WI38 (cell line): ENCODE measurements around the gene ADAMTS9.

ENCODE experiments used
- H3K4me3 ChIP-seq: 2 replicates; pipeline ENCODE4 v1.5.1; 2011; ENCODE audit warnings: low read depth, mild to moderate bottlenecking, control low read depth, low read length
- CTCF ChIP-seq: IDR thresholded peaks from 2 replicates; pipeline ENCODE4 v1.5.1; 2012; ENCODE audit warnings: low read depth, mild to moderate bottlenecking, control low read depth, low read length

The ADAMTS9 gene

DNA sequence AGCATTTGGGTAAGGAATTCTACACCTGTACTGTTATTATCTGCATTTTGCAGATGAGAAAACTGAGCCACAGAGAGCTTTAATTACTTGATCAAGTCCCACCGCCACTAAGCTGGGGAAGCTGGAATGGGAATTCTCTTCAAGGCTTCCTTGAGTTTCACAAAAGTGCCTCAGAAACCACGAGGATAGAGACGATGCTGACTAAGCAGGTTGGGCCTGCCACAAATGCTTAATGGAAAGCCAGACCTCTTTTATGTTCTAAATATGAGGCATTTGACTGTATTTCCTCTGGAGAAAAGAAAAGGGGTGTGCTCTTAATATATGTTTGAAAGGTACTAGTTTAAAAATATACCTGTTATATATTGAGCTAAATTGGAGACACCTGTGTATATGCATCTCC, 34.7 kb downstream of the ADAMTS9 start:
- H3K4me3 ChIP-seq: no peak overlapping the region
- no peak for TF ChIP-seq CTCF

DNA sequence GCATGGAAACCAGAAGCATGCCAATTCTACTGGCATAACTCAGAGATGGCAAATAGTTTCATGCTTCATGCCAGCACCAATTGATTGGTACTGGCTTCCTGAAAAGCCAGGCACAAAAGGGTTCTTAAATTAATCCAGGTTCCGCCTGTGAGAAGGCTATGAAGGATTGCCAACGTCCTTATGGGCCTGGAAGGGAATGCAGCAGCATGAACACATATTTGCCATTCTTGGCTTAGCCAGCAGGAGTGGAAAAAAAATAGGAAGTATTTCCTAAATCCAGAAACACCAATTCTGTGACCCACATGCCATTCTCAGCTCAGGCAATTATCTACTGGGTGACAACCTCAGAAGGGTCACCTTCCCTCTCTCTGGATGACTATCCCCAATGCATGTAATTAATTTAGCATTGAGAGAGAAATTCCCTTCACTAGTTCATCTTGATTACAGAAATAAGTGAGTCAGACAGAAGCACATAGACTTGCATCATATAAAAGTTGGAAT, 36.0 kb downstream of the ADAMTS9 start:
- H3K4me3 ChIP-seq: no peak overlapping the region
- TF ChIP-seq CTCF: no peak

- H3K4me3 ChIP-seq: no peak overlapping the region
- TF ChIP-seq CTCF: no peak
Measured at GRCh38 chr3:64651303-64651702, 36.5 kb downstream of the ADAMTS9 start.

GRCh38 chr3:64650715-64651114, 37.1 kb downstream of the ADAMTS9 start:
- no peak overlapping the region for H3K4me3 ChIP-seq

DNA sequence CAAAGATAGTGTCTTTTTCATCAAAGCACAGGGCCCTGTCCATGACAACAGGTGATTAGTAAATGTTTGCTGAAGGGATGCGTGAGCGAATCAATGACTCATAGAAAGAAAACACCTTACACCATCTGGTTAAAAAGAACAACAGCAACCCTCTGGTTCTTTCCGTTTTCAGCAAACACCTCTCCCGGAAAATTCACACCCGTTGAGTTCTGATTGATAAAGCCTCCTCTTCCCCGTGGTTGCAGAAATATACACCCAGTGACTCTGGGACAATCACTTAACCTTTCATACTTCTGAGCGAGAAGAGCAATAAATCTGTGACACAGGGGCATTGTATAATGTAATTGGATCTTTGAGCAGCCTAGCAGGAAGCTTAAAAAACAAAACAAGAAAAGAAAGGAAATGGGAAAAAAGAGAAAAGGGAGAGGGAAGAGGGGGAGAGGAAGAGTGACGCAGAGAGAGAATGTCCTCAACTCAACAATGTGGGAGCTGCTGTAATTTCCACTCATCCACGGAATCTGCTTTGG, 37.6 kb downstream of the ADAMTS9 start:
- TF ChIP-seq CTCF: no peak
- H3K4me3 ChIP-seq: no peak overlapping the region

More at GRCh38 chr3:64650715-64651114, 37.1 kb downstream of the ADAMTS9 start:
- TF ChIP-seq CTCF: no peak

- TF ChIP-seq CTCF: no peak
- no peak overlapping the region for H3K4me3 ChIP-seq
Measured at GRCh38 chr3:64648927-64649906, 38.6 kb downstream of the ADAMTS9 start.

GRCh38 chr3:64647825-64648224, 40.0 kb downstream of the ADAMTS9 start:
- H3K4me3 ChIP-seq: no peak overlapping the region

More at GRCh38 chr3:64647825-64648224, 40.0 kb downstream of the ADAMTS9 start:
- TF ChIP-seq CTCF: no peak
